Head of caudate nucleus (tissue), 42 donors: ENCODE results near the gene TOM1L2.

ENCODE experiments used
- DNase-seq, 42 donors: peaks; one replicate each; pipeline versions ENCODE4 v3.0.0 to v3.0.0-alpha.2; 2020 to 2021; ENCODE audit warnings: mixed read lengths in 7 of 42
- intact Hi-C: fragments of 100-400 bp; cut with DNase I; formaldehyde crosslinking; loops from one replicate; pipeline ENCODE4 v1.15.0; 2022

Gene TOM1L2

GRCh38 chr17:17836818-17837379 lies 135.3 kb downstream of the TOM1L2 start, which contains the start of gene SREBF1:
Gene SREBF1, minus strand, starts transcription at chr17:17836986. Its CDS starts 169 bp downstream, at chr17:17836817.
- intact Hi-C loops = no loop called here
- peak in 37 of 42 donors; percentile 28 to 86 (median 72) for DNase-seq

GRCh38 chr17:17836250-17836817 lies 135.9 kb downstream of the TOM1L2 start:
- intact Hi-C loops = no loop called here

GRCh38 chr17:17835415-17836249 lies 136.6 kb downstream of the TOM1L2 start:
- intact Hi-C loops = no loop called here

More at GRCh38 chr17:17836250-17836817, 135.9 kb downstream of the TOM1L2 start:
- DNase-seq = peak; percentile 96 to 100 (median 99)

GRCh38 chr17:17834974-17835373 lies 137.2 kb downstream of the TOM1L2 start:
- intact Hi-C loops = no loop called here
- DNase-seq = peak in 1 of 42 donors; percentile 14

More at GRCh38 chr17:17835415-17836249, 136.6 kb downstream of the TOM1L2 start:
- peak in 1 of 42 donors; percentile 15 for DNase-seq

DNA sequence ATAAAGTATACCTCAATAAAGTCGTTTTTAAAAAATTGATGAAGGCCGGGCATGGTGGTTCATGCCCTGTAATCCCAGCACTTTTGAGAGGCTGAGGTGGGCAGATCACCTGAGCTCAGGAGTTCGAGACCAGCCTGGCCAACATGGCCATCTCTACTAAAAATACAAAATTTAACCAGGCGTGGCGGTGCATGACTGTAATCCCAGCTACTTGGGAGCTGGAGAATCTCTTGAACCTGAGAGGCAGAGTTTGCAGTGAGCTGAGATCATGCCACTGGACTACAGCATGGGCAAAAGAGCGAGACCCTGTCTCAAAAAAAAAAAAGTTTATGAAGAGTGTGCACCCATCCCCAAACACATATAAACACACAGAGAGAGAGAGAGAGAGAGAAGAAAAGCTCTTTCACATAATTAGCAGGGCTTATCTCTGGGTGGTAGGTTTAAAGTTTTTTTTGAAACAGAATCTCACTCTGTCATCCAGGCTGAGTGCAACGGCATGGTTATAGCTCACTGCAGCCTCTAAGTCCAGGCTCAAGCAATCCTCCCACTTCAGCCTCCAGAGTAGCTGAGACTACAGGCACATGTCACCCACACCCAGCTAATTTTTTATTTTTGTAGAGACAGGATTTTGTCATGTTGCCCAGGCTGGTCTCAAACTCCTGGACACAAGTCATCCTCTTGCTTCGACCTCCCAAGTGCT lies 138.4 kb downstream of the TOM1L2 start:
- intact Hi-C loops = no loop called here
- DNase-seq = no peak

DNA sequence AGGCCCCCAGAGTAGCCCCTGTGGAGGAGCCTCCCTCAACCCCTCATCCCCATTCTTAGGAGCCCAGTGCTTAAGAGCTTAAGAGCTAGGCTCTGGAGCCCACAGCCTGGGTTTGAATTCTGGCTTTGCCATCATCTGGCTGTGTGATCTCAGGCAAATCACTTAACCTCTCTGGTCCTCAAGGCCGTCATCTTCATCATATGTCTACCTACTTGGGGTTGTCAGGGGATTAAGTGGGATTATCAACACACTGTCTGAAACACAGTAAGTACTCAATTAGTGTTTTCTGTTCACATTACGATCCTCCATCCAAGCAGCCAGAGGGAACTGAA lies 140.2 kb downstream of the TOM1L2 start:
- intact Hi-C loops = no loop called here
- no peak for DNase-seq

GRCh38 chr17:17831208-17832031 lies 140.8 kb downstream of the TOM1L2 start:
- intact Hi-C loops = no loop called here
- DNase-seq = peak in 17 of 42 donors; percentile 25 to 80 (median 61)

DNA sequence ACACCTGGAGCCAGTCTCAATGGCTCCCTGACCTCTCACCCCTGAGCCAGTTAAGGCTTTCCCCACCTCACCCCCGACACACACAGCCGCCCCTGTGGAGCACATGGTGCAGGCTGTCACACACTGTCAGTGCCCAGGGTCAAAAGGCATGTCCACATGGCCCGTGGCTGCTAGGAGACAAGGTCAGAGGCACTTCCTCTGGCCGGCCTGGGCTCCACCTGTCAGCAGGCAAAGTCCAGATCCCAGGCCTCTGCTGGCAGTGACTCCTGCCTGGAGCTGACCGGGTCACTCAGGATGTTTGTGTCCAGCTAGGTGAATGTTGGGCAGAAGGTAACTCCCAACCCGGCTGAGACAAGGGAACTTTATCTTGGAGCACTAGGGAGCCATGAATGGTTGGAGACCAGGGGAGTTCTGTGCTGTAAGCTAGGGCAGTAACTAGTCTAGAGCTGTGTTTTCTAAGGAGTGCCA lies 141.4 kb downstream of the TOM1L2 start:
- intact Hi-C loops = no loop called here
- DNase-seq = no peak

DNA sequence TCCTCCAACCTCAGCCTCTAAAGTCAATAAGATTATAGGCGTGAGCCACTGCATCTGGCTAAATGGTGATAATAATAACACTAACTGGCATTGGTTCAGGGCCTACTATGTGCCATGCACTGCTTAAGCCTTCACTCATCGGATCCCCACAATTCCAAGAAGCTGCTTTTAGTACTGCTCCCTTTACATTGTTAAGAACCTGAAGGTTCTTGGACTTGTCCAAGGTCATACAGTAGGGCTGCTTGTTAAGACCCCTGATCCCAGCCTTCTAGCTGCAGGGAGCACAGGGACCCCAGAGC lies 142.0 kb downstream of the TOM1L2 start:
- intact Hi-C loops = no loop called here
- no peak for DNase-seq

DNA sequence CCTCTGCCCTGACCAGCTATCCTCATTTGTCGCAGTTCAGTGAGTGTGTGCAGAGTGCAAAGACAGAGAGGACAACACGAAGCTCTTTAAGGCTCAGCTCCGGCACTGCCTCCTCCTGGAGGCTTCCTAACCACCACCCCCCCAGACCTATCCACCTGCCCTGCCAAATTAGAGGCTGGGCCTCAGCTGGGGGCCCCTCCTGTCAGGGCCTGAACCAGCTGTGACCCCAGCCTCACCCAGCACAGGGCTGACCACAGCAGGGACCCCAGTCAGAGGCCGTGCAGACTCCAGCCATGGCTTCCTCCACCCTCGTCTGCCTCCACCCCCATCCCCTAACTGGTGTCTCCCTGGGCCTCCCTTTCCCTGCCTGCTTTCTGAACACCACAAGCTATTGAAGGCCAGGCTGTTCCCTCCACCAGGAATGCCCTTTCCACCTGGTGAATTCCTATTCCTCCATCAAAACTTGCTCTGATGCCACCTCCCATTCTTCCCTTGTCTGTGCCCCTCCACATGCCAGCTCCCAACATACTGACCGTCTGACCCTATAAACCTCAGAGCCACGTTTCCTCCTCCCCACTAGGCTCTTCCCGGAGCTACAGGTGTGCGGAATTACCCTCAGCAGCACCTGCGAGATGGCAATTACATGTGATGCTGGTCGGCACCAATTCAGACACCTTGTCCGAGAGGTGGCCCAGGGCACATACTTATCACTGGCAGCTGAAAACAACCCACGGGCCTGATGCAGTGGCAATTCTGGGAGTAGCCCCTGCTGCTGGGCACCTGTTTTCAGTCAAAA lies 144.2 kb downstream of the TOM1L2 start:
- DNase-seq = no peak

GRCh38 chr17:17826942-17827785 lies 145.0 kb downstream of the TOM1L2 start:
- no peak for DNase-seq
- intact Hi-C loops = no loop called here

More for the DNA sequence above, 144.2 kb downstream of the TOM1L2 start:
- intact Hi-C loops = no loop called here

- intact Hi-C loops = no loop called here
- no peak for DNase-seq
These were observed 145.9 kb downstream of the TOM1L2 start for GRCh38 chr17:17826342-17826713.

GRCh38 chr17:17824783-17825614 lies 147.2 kb downstream of the TOM1L2 start:
- DNase-seq = peak in 1 of 42 donors; percentile 55
- intact Hi-C loops = no loop called here

DNA sequence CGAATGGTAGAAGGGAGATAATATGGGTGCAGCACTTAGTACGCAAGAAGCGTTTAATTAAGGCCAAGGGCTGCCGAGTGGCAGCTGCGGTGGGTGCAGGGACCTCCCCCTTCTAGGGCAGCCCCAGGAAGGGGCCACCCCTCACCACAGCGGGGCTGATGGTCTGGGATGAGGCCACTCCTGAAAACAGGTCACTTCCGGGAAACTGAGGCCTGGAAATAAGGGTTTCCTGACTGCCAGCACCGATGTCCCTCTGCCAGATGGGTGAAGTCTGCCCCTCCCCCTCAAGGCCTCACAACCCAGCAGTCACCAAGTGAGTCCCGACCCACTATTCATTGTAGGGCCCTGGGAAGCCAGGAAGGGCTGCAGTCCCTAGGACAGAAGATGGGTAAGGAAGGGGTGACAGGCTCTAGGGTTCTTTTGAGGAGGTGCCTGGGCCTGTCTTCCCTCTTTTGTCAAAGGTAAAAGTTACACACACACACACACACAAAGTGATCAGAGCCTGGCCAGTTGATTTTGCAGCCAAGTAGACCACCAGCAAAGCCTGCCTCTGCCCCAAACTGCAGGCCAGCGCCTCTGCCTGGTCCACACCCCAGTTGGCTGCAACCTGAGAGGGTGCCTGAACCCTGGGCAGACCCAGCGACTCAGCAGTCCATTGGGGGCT lies 147.9 kb downstream of the TOM1L2 start:
- DNase-seq = peak in 3 of 42 donors; percentile 37 to 72 (median 50)
- intact Hi-C loops = no loop called here

DNA sequence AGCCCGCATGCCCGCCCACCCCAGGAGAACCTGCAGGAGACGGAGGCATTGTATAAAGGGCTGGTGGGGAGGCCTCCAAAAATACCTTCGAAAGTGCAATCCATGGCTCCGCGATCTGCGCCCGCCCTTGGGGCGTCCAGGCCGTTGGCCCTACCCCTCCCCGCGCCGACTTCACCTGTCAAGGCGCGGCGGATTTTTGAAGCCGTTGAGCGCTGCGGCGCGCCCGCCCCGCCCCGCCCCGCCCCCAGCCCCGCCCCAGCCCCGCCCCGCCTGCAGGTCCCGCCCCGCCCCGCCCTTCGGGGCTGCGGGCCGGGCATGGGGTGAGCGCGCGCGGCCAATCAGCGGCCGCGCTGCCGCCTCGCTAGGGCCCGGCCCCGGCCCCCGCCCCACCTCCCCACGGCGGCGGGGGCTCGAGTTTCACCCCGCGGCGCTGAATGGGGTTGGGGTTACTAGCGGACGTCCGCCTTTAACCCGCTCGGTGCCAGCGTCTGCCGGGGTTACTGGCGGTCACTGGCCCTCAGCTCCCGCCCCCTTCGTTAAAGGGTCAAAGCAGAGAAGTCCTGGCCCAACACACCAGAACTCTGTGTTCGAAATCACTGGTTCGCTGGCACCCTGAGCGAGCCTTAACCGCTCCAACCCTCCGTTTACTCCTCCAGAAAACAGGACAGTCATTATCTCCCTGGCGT lies 148.6 kb downstream of the TOM1L2 start:
- intact Hi-C loops = loop anchor here (2.0 kb wide), 1 partner anchor 17 kb away; no protein-coding TSS in a partner anchor
- DNase-seq = peak; percentile 76 to 96 (median 91)
